K562 (cell line): ENCODE data around the gene GOLT1A. TPM values are rescaled to one million over a fixed set of nuclear protein-coding genes. Genes with fewer than 3 reads are reported as not detected.

ENCODE experiments used
- ATAC-seq: fragments of 200-7000 bp; cut with Tn5 transposase; 3 replicates; pipeline ENCODE4 v1.9.1; 2020; ENCODE audit warnings: moderate library complexity
- BruUV-seq: library from RNA; stranded (reverse); fragments of 400-500 nt; replicated peaks from 2 replicates; lab custom pipeline; 2021; lab: Mats Ljungman, UMichigan
- CTCF ChIA-PET: fragments of 300-600 bp; formaldehyde crosslinking; extraction: SDS; loops from one replicate; lab custom pipeline; 2021; ENCODE audit warnings: low intra/inter-chr PET ratio; lab: Yijun Ruan, JAX
- POLR2A ChIA-PET: fragments of 300-600, 350-650 bp; sonication (Branson Sonifier 250); formaldehyde crosslinking; extraction: SDS; loops from one replicate; lab custom pipeline; 2021; ENCODE audit warnings: antibody characterized with exemption, inconsistent platforms; lab: Yijun Ruan, JAX
- DNase-seq, 4 experiments: peaks; one replicate each; pipeline versions ENCODE4 v3.0.0 to v3.0.0-alpha.2; 2011 to 2018; ENCODE audit warnings: low spot score in 3 of 4, mixed read lengths in 3 of 4; ENCODE audit errors: extremely low read depth in 1 of 4
- FAIRE-seq: peaks from 2 replicates; lab custom pipeline; 2011; peaks lifted over from hg19 to GRCh38; lab: Jason Lieb, UNC
- H2AFZ ChIP-seq: 2 replicates; pipeline ENCODE4 v1.6.0; 2011; ENCODE audit warnings: low read depth, low read length, control low read depth, inconsistent platforms
- H3K27ac ChIP-seq: fragments of 200-600 bp; 3 replicates; pipeline ENCODE4 v1.8.0; 2011; ENCODE audit warnings: low read depth, mild to moderate bottlenecking, control low read depth, inconsistent platforms, low read length, moderate library complexity, mixed read lengths; ENCODE audit errors: extremely low read depth
- H3K27me3 ChIP-seq, 2 experiments: fragments of 300-600 bp in 1 of 2; 2 replicates in 1 of 2; 3 replicates in 1 of 2; pipeline versions ENCODE4 v1.6.0 to v1.8.0; 2011; ENCODE audit warnings: inconsistent platforms in 2 of 2, low read length in 2 of 2, mild to moderate bottlenecking in 1 of 2, mixed read lengths in 1 of 2, moderate library complexity in 1 of 2; ENCODE audit not compliant: control insufficient read depth in 2 of 2, insufficient read depth in 2 of 2
- H3K36me3 ChIP-seq: fragments of 300-600 bp; 3 replicates; pipeline ENCODE4 v1.8.0; 2011; ENCODE audit warnings: mild to moderate bottlenecking, low read length, inconsistent platforms; ENCODE audit not compliant: control insufficient read depth, insufficient read depth
- H3K4me1 ChIP-seq, 2 experiments: fragments of 200-600 bp in 1 of 2; replicated peaks in 1 of 2; 2 replicates in 1 of 2; 3 replicates in 1 of 2; pipeline versions ENCODE4 v1.5.1 to v1.8.0; 2011; ENCODE audit warnings: inconsistent platforms in 2 of 2, low read length in 2 of 2, mild to moderate bottlenecking in 1 of 2, mixed read lengths in 1 of 2, moderate library complexity in 1 of 2; ENCODE audit not compliant: control insufficient read depth in 2 of 2, insufficient read depth in 2 of 2
- H3K4me2 ChIP-seq: 2 replicates; pipeline ENCODE4 v1.6.1; 2011; ENCODE audit warnings: low read length, control low read depth, inconsistent platforms, mixed read lengths; ENCODE audit not compliant: insufficient read depth
- H3K4me3 ChIP-seq: fragments of 200-600 bp; sonication (generic), shearing (Covaris generic); 2 replicates; pipeline ENCODE4 v1.5.1; 2016; ENCODE audit warnings: control low read depth, inconsistent platforms
- H3K79me2 ChIP-seq: fragments of 200-600 bp; 3 replicates; pipeline ENCODE4 v1.8.0; 2011; ENCODE audit warnings: low read length, inconsistent platforms; ENCODE audit not compliant: control insufficient read depth, insufficient read depth
- H3K9ac ChIP-seq, 2 experiments: 2 replicates each; pipeline versions ENCODE4 v1.6.0 to v1.6.1; 2011; ENCODE audit warnings: low read depth in 2 of 2, low read length in 2 of 2, control low read depth in 1 of 2, inconsistent platforms in 1 of 2, mild to moderate bottlenecking in 1 of 2, mixed read lengths in 1 of 2; ENCODE audit not compliant: insufficient read depth in 1 of 2
- H3K9me1 ChIP-seq: one replicate; pipeline ENCODE4 v1.6.0; 2011; ENCODE audit warnings: inconsistent platforms, mild to moderate bottlenecking, low read length, moderate library complexity; ENCODE audit not compliant: control insufficient read depth, insufficient read depth
- H3K9me3 ChIP-seq: replicated peaks from 2 replicates; pipeline ENCODE4 v1.5.1; 2011; ENCODE audit warnings: low read depth, low read length, inconsistent platforms; ENCODE audit not compliant: control insufficient read depth, insufficient read depth
- H4K20me1 ChIP-seq: replicated peaks from 2 replicates; pipeline ENCODE4 v1.6.1; 2011; ENCODE audit warnings: low read length, inconsistent platforms, mixed read lengths; ENCODE audit not compliant: control insufficient read depth, insufficient read depth
- CBX1 ChIP-seq: sonication (generic); IDR thresholded peaks from 2 replicates; pipeline ENCODE4 v1.6.1; 2016; ENCODE audit warnings: antibody characterized with exemption, low read depth, mild to moderate bottlenecking
- CHCHD3 ChIP-seq: fragments of 250-450 bp; sonication (Bioruptor Pico); IDR thresholded peaks from 2 replicates; pipeline ENCODE4 v2.1.2; 2022; ENCODE audit warnings: mild to moderate bottlenecking
- CREM ChIP-seq: IDR thresholded peaks from 2 replicates; pipeline ENCODE4 v1.6.1; 2014; ENCODE audit warnings: antibody characterized with exemption, low read depth
- ELK1 ChIP-seq: sonication (generic); formaldehyde crosslinking; IDR thresholded peaks from 2 replicates; pipeline ENCODE4 v1.8.1; 2022; ENCODE audit warnings: missing genetic modification reagents
- FOXO4 ChIP-seq: fragments of 450-650 bp; formaldehyde crosslinking; IDR thresholded peaks from 2 replicates; pipeline ENCODE4 v1.4.0; 2020; ENCODE audit warnings: mild to moderate bottlenecking, moderate library complexity
- MAZ ChIP-seq, 2 experiments: fragments of 450-650 bp in 1 of 2; sonication (generic) in 1 of 2; formaldehyde crosslinking; IDR thresholded peaks in 1 of 2; conservative IDR thresholded peaks in 1 of 2; 2 replicates each; pipeline versions ENCODE4 v1.4.0 to v1.5.0; 2020; ENCODE audit warnings: mild to moderate bottlenecking in 1 of 2, missing genetic modification reagents in 1 of 2
- NR2C2 ChIP-seq, 2 experiments: fragments of 200-800 bp in 1 of 2; sonication (Bioruptor generic) in 1 of 2; sonication (generic) in 1 of 2; formaldehyde crosslinking in 1 of 2; IDR thresholded peaks; 2 replicates each; pipeline versions ENCODE4 v1.6.1 to v1.8.0; 2016 to 2022; ENCODE audit warnings: mild to moderate bottlenecking in 1 of 2, missing compliant biosample characterization in 1 of 2, missing genetic modification characterization in 1 of 2, missing genetic modification reagents in 1 of 2
- NR2F6 ChIP-seq: fragments of 450-650 bp; formaldehyde crosslinking; IDR thresholded peaks from 2 replicates; pipeline ENCODE4 v1.4.0; 2020; ENCODE audit warnings: mild to moderate bottlenecking
- SMARCC2 ChIP-seq: fragments of 450-650 bp; IDR thresholded peaks from 2 replicates; pipeline ENCODE4 v1.6.1; 2017; ENCODE audit warnings: antibody characterized with exemption, moderate library complexity, mild to moderate bottlenecking, low read depth
- TFAM ChIP-seq: fragments of 250-450 bp; sonication (Bioruptor Pico); conservative IDR thresholded peaks from 2 replicates; pipeline ENCODE4 v1.5.0; 2021; ENCODE audit warnings: mild to moderate bottlenecking, moderate library complexity
- TFAP4 ChIP-seq: sonication (generic); formaldehyde crosslinking; IDR thresholded peaks from 2 replicates; pipeline ENCODE4 v1.8.0; 2022; ENCODE audit warnings: missing genetic modification reagents, mild to moderate bottlenecking, moderate library complexity, borderline replicate concordance
- VEZF1 ChIP-seq: fragments of 200-800 bp; sonication (Bioruptor generic); IDR thresholded peaks from 2 replicates; pipeline ENCODE4 v1.6.1; 2017; ENCODE audit warnings: missing genetic modification characterization, missing compliant biosample characterization
- ZBTB7A ChIP-seq: IDR thresholded peaks from 2 replicates; pipeline ENCODE4 v1.6.1; 2011; ENCODE audit warnings: low read depth, mild to moderate bottlenecking, low read length, moderate library complexity, borderline replicate concordance; ENCODE audit not compliant: control insufficient read depth
- ZC3H8 ChIP-seq: fragments of 450-650 bp; IDR thresholded peaks from 2 replicates; pipeline ENCODE4 v1.6.1; 2017
- ZNF695 ChIP-seq: fragments of 450-650 bp; formaldehyde crosslinking; IDR thresholded peaks from 2 replicates; pipeline ENCODE4 v1.4.0; 2020; ENCODE audit warnings: mild to moderate bottlenecking, moderate library complexity
- WGBS: fragments of 100-300 bp; shearing (Covaris generic); methylation state at CpG from one replicate; pipeline ENCODE4 v1.1.6; 2016; ENCODE audit warnings: low coverage, mixed read lengths; ENCODE audit not compliant: insufficient coverage; ENCODE audit errors: missing lambda C conversion rate; 5-methylcytosine and 5-hydroxymethylcytosine counted together
- in situ Hi-C: fragments of 300-500 bp; cut with MboI; formaldehyde crosslinking; loops from 4 replicates; pipeline ENCODE4 v1.15.0; 2018; ENCODE audit warnings: inconsistent platforms, mixed read lengths
- intact Hi-C: fragments of 100-400 bp; cut with micrococcal nuclease; formaldehyde crosslinking; loops from 2 replicates; pipeline ENCODE4 v1.14.2; 2022
- polyA plus RNA-seq, 8 experiments: library from polyadenylated mRNA; depleted of rRNA in 4 of 8; stranded (reverse) in 5 of 8; unstranded in 3 of 8; fragments of >200 nt; fragmentation: Nextera tagmentation in 2 of 8; fragmentation: Illumina TruSeq in 1 of 8; extraction: Ambion mirVana in 2 of 8; extraction: Trizol in 1 of 8; gene quantifications; 2 replicates each; pipeline versions ENCODE4 v1.2.1 to v1.2.3, GENCODE V29; 2011 to 2014; ENCODE audit warnings: inconsistent platforms in 1 of 8, missing spikeins in 1 of 8
- total RNA-seq, 7 experiments: library from RNA; depleted of rRNA in 6 of 7; stranded (reverse); fragments of >200 nt in 6 of 7; fragmentation: Illumina TruSeq in 2 of 7; extraction: Trizol in 2 of 7; gene quantifications; 2 replicates each; pipeline versions ENCODE4 v1.2.1 to v1.2.3, GENCODE V29; 2011 to 2021; ENCODE audit warnings: low replicate concordance in 1 of 7

The GOLT1A gene
- total and polyA plus RNA-seq, 9 of the 15 experiments (the other 6 are each of a cell fraction or from before 2014, with no cell fraction given), result not detected

GRCh38 chr1:204151552-204152309 lies 62.1 kb downstream of the GOLT1A start, which contains the start of gene ETNK2:
Gene ETNK2, minus strand, starts transcription at chr1:204152044. Its CDS starts 192 bp downstream, at chr1:204151852.
- 9% methylated on average over 48 of the region's 94 CpGs for WGBS
- peak within 1 kb of the TSS; percentile 17; the same call in 1 of the 2 replicates for H3K4me2 ChIP-seq
- DNase-seq, result peak; percentile 36 to 99 (median 90)
- TF ChIP-seq TFAM, result no peak
- TF ChIP-seq TFAP4 (CRISPR knock-in tag), result 0 out of 2 replicates have a peak, but pooled peaks have one; percentile 15
- no peak for TF ChIP-seq ZNF695
- no peak for TF ChIP-seq ZC3H8
- no peak for TF ChIP-seq NR2C2 (CRISPR knock-in tag; IDR thresholded peaks at IDR 0.05)
- TF ChIP-seq NR2C2 (tag; IDR thresholded peaks at IDR 0.05), result no peak
- TF ChIP-seq ZBTB7A, result peak; percentile 90
- no peak for TF ChIP-seq NR2F6 (CRISPR knock-in tag)
- 0 out of 4 replicates have a peak, but pooled peaks of 1 of the 2 experiments have one; percentile 53 for TF ChIP-seq MAZ (CRISPR knock-in tag; conservative IDR thresholded peaks at IDR 0.05 in 1 of 2, IDR thresholded peaks at IDR 0.05 in 1 of 2)
- TF ChIP-seq CREM, result 0 out of 2 replicates have a peak, but pooled peaks have one; percentile 24
- no peak for TF ChIP-seq FOXO4 (CRISPR knock-in tag)
- TF ChIP-seq CBX1, result no peak
- TF ChIP-seq VEZF1 (CRISPR knock-in tag), result peak; percentile 78
- TF ChIP-seq SMARCC2, result no peak
- TF ChIP-seq ELK1 (CRISPR knock-in tag), result no peak
- TF ChIP-seq CHCHD3 (CRISPR knock-in tag), result no peak

More at GRCh38 chr1:204151552-204152309, 62.1 kb downstream of the GOLT1A start, which contains the start of gene ETNK2:
- intact Hi-C loops (no loop called here), in situ Hi-C loops (no loop called here)
- FAIRE-seq (no peak), ATAC-seq (peak; percentile 70)
- Histone ChIP-seq H2AFZ (no peak within 1 kb of the TSS), H3K27ac (no peak within 1 kb of the TSS), H3K27me3 (peaks cover 13 to 64% of the 10 kb centered on the region in 2 experiments), H3K4me3 (peak within 1 kb of the TSS; percentile 26), H3K9me1 (peaks cover 3% of the 10 kb centered on the region), H4K20me1 (peaks cover 11% of the 10 kb centered on the region), H3K4me1 (peaks cover 0 to 21% of the 10 kb centered on the region in 2 experiments; a peak in 2 of 5 replicates), H3K9ac (peak within 1 kb of the TSS in 1 of 2 experiments; percentile 39; a peak in 1 of 4 replicates), H3K36me3 (no peaks in the 10 kb centered on the region), H3K9me3 (no peaks in the 10 kb centered on the region), H3K79me2 (no peaks in the 10 kb centered on the region)
- POLR2A ChIA-PET, result no interaction called here
- CTCF ChIA-PET, result no interaction called here
- no TSS peak for BruUV-seq
